IMR-90 (cell line): ENCODE data around the gene RDH16. TPM values are rescaled to one million over a fixed set of nuclear protein-coding genes. Genes with fewer than 3 reads are reported as not detected.

Source experiments
- ATAC-seq: fragments of 200-7000 bp; cut with Tn5 transposase; 2 replicates; pipeline ENCODE4 v1.9.1; 2020; ENCODE audit warnings: low read depth, mild to moderate bottlenecking, moderate library complexity
- BruUV-seq: library from RNA; stranded (reverse); fragments of 400-500 nt; replicated peaks from 2 replicates; lab custom pipeline; 2021; lab: Mats Ljungman, UMichigan
- CTCF ChIA-PET: fragments of 300-600 bp; formaldehyde crosslinking; extraction: SDS; loops from one replicate; lab custom pipeline; 2021; ENCODE audit warnings: antibody characterized with exemption; lab: Yijun Ruan, JAX
- POLR2A ChIA-PET: fragments of 300-600 bp; sonication (Branson Sonifier 250); formaldehyde crosslinking; loops from one replicate; lab custom pipeline; 2022; ENCODE audit warnings: antibody characterized with exemption; ENCODE audit not compliant: unreplicated experiment; lab: Charles Lee
- DNase-seq: peaks from one replicate; pipeline ENCODE4 v3.0.0; 2013
- H2AFZ ChIP-seq: replicated peaks from 2 replicates; pipeline ENCODE3; 2013; ENCODE audit warnings: low read length, mild to moderate bottlenecking; ENCODE audit not compliant: poor library complexity
- H2AK5ac ChIP-seq: 2 replicates; pipeline ENCODE4 v1.6.1; 2013; ENCODE audit warnings: low read depth, low read length, inconsistent platforms
- H2AK9ac ChIP-seq: replicated peaks from 2 replicates; pipeline ENCODE3; 2013; ENCODE audit warnings: mild to moderate bottlenecking, low read depth, low read length, moderate library complexity; ENCODE audit not compliant: poor library complexity
- H2BK120ac ChIP-seq: 2 replicates; pipeline ENCODE4 v1.6.1; 2013; ENCODE audit warnings: low read depth, low read length, inconsistent platforms
- H2BK15ac ChIP-seq: 3 replicates; pipeline ENCODE4 v1.6.1; 2013; ENCODE audit warnings: low read depth, low read length, inconsistent platforms
- H2BK20ac ChIP-seq: 2 replicates; pipeline ENCODE4 v1.6.1; 2013; ENCODE audit warnings: low read depth, mild to moderate bottlenecking, inconsistent platforms, low read length, moderate library complexity
- H2BK5ac ChIP-seq: 2 replicates; pipeline ENCODE4 v1.6.1; 2013; ENCODE audit warnings: mild to moderate bottlenecking, low read depth, low read length, inconsistent platforms; ENCODE audit not compliant: poor library complexity, severe bottlenecking
- H3K14ac ChIP-seq: replicated peaks from 2 replicates; pipeline ENCODE4 v1.6.1; 2013; ENCODE audit warnings: low read depth, low read length, inconsistent platforms
- H3K18ac ChIP-seq: 2 replicates; pipeline ENCODE4 v1.6.1; 2013; ENCODE audit warnings: low read depth, low read length, control low read depth
- H3K23ac ChIP-seq: 2 replicates; pipeline ENCODE4 v1.6.1; 2013; ENCODE audit warnings: low read depth, low read length, inconsistent platforms
- H3K27ac ChIP-seq: 2 replicates; pipeline ENCODE4 v1.5.1; 2013; ENCODE audit warnings: mild to moderate bottlenecking, control low read depth, low read length; ENCODE audit not compliant: insufficient read depth
- H3K27me3 ChIP-seq: 2 replicates; pipeline ENCODE4 v1.6.1; 2013; ENCODE audit warnings: low read length; ENCODE audit not compliant: control insufficient read depth, insufficient read depth
- H3K36me3 ChIP-seq: 2 replicates; pipeline ENCODE4 v1.6.1; 2013; ENCODE audit warnings: low read length, mixed read lengths; ENCODE audit not compliant: control insufficient read depth, insufficient read depth
- H3K4ac ChIP-seq: 2 replicates; pipeline ENCODE4 v1.6.1; 2013; ENCODE audit warnings: low read depth, low read length, inconsistent platforms
- H3K4me1 ChIP-seq: 2 replicates; pipeline ENCODE4 v1.6.1; 2013; ENCODE audit warnings: low read length, mixed read lengths; ENCODE audit not compliant: control insufficient read depth, insufficient read depth
- H3K4me2 ChIP-seq: 2 replicates; pipeline ENCODE4 v1.6.1; 2013; ENCODE audit warnings: low read depth, mild to moderate bottlenecking, control low read depth, low read length, moderate library complexity
- H3K4me3 ChIP-seq: 2 replicates; pipeline ENCODE4 v1.5.1; 2013; ENCODE audit warnings: low read depth, mild to moderate bottlenecking, control low read depth, low read length, moderate library complexity; ENCODE audit not compliant: insufficient read depth
- H3K56ac ChIP-seq: 2 replicates; pipeline ENCODE4 v1.6.1; 2013; ENCODE audit warnings: low read length, inconsistent platforms; ENCODE audit not compliant: insufficient read depth; ENCODE audit errors: extremely low read depth
- H3K79me1 ChIP-seq, 2 experiments: 2 replicates each; pipeline ENCODE4 v1.6.1; 2013; ENCODE audit warnings: low read length in 2 of 2, inconsistent platforms in 1 of 2, low read depth in 1 of 2
- H3K9ac ChIP-seq: 2 replicates; pipeline ENCODE4 v1.6.1; 2013; ENCODE audit warnings: low read depth, low read length, control low read depth
- H3K9me1 ChIP-seq: 2 replicates; pipeline ENCODE4 v1.6.1; 2013; ENCODE audit warnings: low read length, inconsistent platforms; ENCODE audit not compliant: insufficient read depth
- H3K9me3 ChIP-seq: 2 replicates; pipeline ENCODE4 v1.6.1; 2013; ENCODE audit warnings: low read length; ENCODE audit not compliant: control insufficient read depth, insufficient read depth
- H4K20me1 ChIP-seq: 2 replicates; pipeline ENCODE4 v1.6.1; 2013; ENCODE audit warnings: low read length, inconsistent platforms; ENCODE audit not compliant: insufficient read depth
- H4K5ac ChIP-seq: 2 replicates; pipeline ENCODE4 v1.6.1; 2013; ENCODE audit warnings: mild to moderate bottlenecking, low read depth, low read length, control low read depth
- H4K8ac ChIP-seq, 2 experiments: 2 replicates each; pipeline ENCODE4 v1.6.1; 2013; ENCODE audit warnings: low read depth in 2 of 2, low read length in 2 of 2, control low read depth in 1 of 2, inconsistent platforms in 1 of 2
- H4K91ac ChIP-seq: 2 replicates; pipeline ENCODE4 v1.6.1; 2013; ENCODE audit warnings: low read depth, low read length, inconsistent platforms; ENCODE audit not compliant: insufficient read depth
- CHD1 ChIP-seq: IDR thresholded peaks from 2 replicates; pipeline ENCODE4 v1.6.1; 2012; ENCODE audit warnings: low read depth, low read length, improper control_type of control experiment
- ELK1 ChIP-seq: fragments of 150-350 bp; IDR thresholded peaks from 2 replicates; pipeline ENCODE4 v1.6.1; 2016; ENCODE audit warnings: low read depth, mild to moderate bottlenecking, low read length, moderate library complexity, borderline replicate concordance
- FOS ChIP-seq: fragments of 150-350 bp; IDR thresholded peaks from 2 replicates; pipeline ENCODE4 v1.6.1; 2016; ENCODE audit warnings: low read depth, low read length
- MAZ ChIP-seq: IDR thresholded peaks from 2 replicates; pipeline ENCODE4 v1.6.1; 2012; ENCODE audit warnings: low read depth, mild to moderate bottlenecking, low read length, improper control_type of control experiment, moderate library complexity, borderline replicate concordance
- NFE2L2 ChIP-seq: fragments of 150-350 bp; IDR thresholded peaks from 2 replicates; pipeline ENCODE4 v1.6.1; 2016; ENCODE audit warnings: low read depth, mild to moderate bottlenecking, low read length
- RAD21 ChIP-seq: IDR thresholded peaks from 2 replicates; pipeline ENCODE4 v1.6.1; 2012; ENCODE audit warnings: low read length, improper control_type of control experiment
- WGBS, 2 experiments: methylation state at CpG; one replicate each; pipeline versions ENCODE4 v1.1.5 to v1.1.7; 2013; ENCODE audit warnings: missing lambda C conversion rate in 2 of 2; ENCODE audit not compliant: insufficient read length in 1 of 2; ENCODE audit errors: extremely low coverage in 2 of 2; 5-methylcytosine and 5-hydroxymethylcytosine counted together
- dilution Hi-C: fragments of 300-500 bp; cut with HindIII; formaldehyde crosslinking; loops from one replicate; pipeline ENCODE4 v1.14.3; 2018; ENCODE audit warnings: low sequenced_read_pairs; ENCODE audit not compliant: unreplicated experiment
- in situ Hi-C: fragments of 300-500 bp; cut with MboI; formaldehyde crosslinking; loops from 3 replicates; pipeline ENCODE4 v1.14.3; 2019; ENCODE audit warnings: low sequenced_read_pairs, inconsistent platforms, mixed read lengths
- intact Hi-C: fragments of 100-400 bp; cut with micrococcal nuclease; formaldehyde crosslinking; loops from 2 replicates; pipeline ENCODE4 v1.10.0; 2022
- polyA plus RNA-seq, 3 experiments: library from polyadenylated mRNA; depleted of rRNA; stranded (reverse); fragments of >200 nt; gene quantifications; 2 replicates each; pipeline ENCODE4 v1.2.3, GENCODE V29; 2012; ENCODE audit warnings: low replicate concordance in 1 of 3
- total RNA-seq: library from RNA; depleted of rRNA; stranded (reverse); fragments of >200 nt; gene quantifications from 2 replicates; pipeline ENCODE4 v1.2.3, GENCODE V29; 2012

RDH16 gene
- total and polyA plus RNA-seq, 2 of the 4 experiments (the other 2 are of a cell fraction) = not detected

GRCh38 chr12:56928262-56928661, 29.1 kb downstream of the RDH16 start:
- Histone ChIP-seq H3K14ac (no peak overlapping the region), H3K9me3 (no peaks in the 10 kb centered on the region), H3K9me1 (0 out of 2 replicates have a peak, but pooled peaks cover 3% of the 10 kb centered on the region), H3K4ac (no peak overlapping the region), H2BK20ac (no peak overlapping the region), H4K5ac (no peak overlapping the region), H3K27me3 (peaks cover 40% of the 10 kb centered on the region), H3K56ac (no peak overlapping the region), H3K79me1 (no peaks in the 10 kb centered on the region), H3K18ac (no peak overlapping the region), H3K23ac (no peak overlapping the region), H3K36me3 (no peaks in the 10 kb centered on the region), H2AK5ac (no peak overlapping the region), H4K91ac (no peak overlapping the region), H3K27ac (no peak overlapping the region), H3K9ac (no peak overlapping the region), H2AK9ac (no peak overlapping the region), H2BK120ac (no peak overlapping the region), H2BK15ac (no peak overlapping the region), H2BK5ac (no peak overlapping the region), H3K4me1 (no peaks in the 10 kb centered on the region; the same call in 1 of the 2 replicates), H4K20me1 (no peaks in the 10 kb centered on the region), H3K4me2 (no peak overlapping the region), H4K8ac (no peak overlapping the region), H2AFZ (no peak overlapping the region), H3K4me3 (no peak overlapping the region)
- 38% methylated on average over 1 of the region's 3 CpGs; no CpG with 5 or more reads in 1 of the 2 experiments for WGBS, 2 experiments
- TF ChIP-seq MAZ = no peak
- TF ChIP-seq RAD21 = no peak
- no peak for TF ChIP-seq CHD1
- no peak for TF ChIP-seq NFE2L2
- TF ChIP-seq ELK1 = no peak
- TF ChIP-seq FOS = no peak
- POLR2A ChIA-PET = no interaction called here
- CTCF ChIA-PET = no interaction called here
- in situ Hi-C loops (no loop called here), dilution Hi-C loops (no loop called here), intact Hi-C loops (no loop called here)
- DNase-seq = no peak
- no peak for ATAC-seq
- BruUV-seq = no TSS peak
